VCaP (cell line): ENCODE results near the gene STAT5A.
"Not testable (repeated sequence)": the region's sequence is repeated elsewhere in the genome, so short reads cannot be mapped to it uniquely, and the experiment has no call there.

Experiments
- H3K27ac ChIP-seq: fragments of 450-650 bp; 2 replicates; pipeline ENCODE4 v1.5.1; 2017
- CTCF ChIP-seq: fragments of 450-650 bp; conservative IDR thresholded peaks from 2 replicates; pipeline ENCODE4 v1.5.1; 2017; ENCODE audit warnings: mild to moderate bottlenecking, moderate library complexity

STAT5A gene

GRCh38 chr17:42260318-42260717 lies 28.0 kb upstream of the STAT5A start:
- TF ChIP-seq CTCF, result no peak
- H3K27ac ChIP-seq, result no peak overlapping the region

GRCh38 chr17:42264366-42264765 lies 23.9 kb upstream of the STAT5A start:
- not testable (repeated sequence) for H3K27ac ChIP-seq

GRCh38 chr17:42266462-42266861 lies 21.8 kb upstream of the STAT5A start:
- no peak overlapping the region for H3K27ac ChIP-seq
- no peak for TF ChIP-seq CTCF

GRCh38 chr17:42266918-42267766 lies 21.2 kb upstream of the STAT5A start:
- H3K27ac ChIP-seq, result no peak overlapping the region
- TF ChIP-seq CTCF, result no peak

GRCh38 chr17:42268236-42268635 lies 20.1 kb upstream of the STAT5A start:
- H3K27ac ChIP-seq, result no peak overlapping the region
- no peak for TF ChIP-seq CTCF

- TF ChIP-seq CTCF, result no peak
- H3K27ac ChIP-seq, result no peak overlapping the region
These were observed 18.1 kb upstream of the STAT5A start for GRCh38 chr17:42270170-42270535.

- H3K27ac ChIP-seq, result no peak overlapping the region
- TF ChIP-seq CTCF, result no peak
These were observed 17.7 kb upstream of the STAT5A start for GRCh38 chr17:42270596-42270995.

- H3K27ac ChIP-seq, result no peak overlapping the region
- no peak for TF ChIP-seq CTCF
These were observed 17.1 kb upstream of the STAT5A start for GRCh38 chr17:42271006-42271778.
